MG63 (cell line): ENCODE measurements around the gene TCN1. TPM values are rescaled to one million over a fixed set of nuclear protein-coding genes. Genes with fewer than 3 reads are reported as not detected.
"Not testable (repeated sequence)": the region's sequence is repeated elsewhere in the genome, so short reads cannot be mapped to it uniquely, and the experiment has no call there.

Experiments
- DNase-seq: peaks from one replicate; pipeline ENCODE4 v3.0.0-alpha.2; 2020
- H3K27me3 ChIP-seq: fragments of 250-450 bp; sonication (Bioruptor Pico); 2 replicates; pipeline ENCODE4 v1.5.1; 2020; ENCODE audit warnings: mild to moderate bottlenecking, moderate library complexity
- H3K36me3 ChIP-seq: fragments of 250-450 bp; sonication (Bioruptor Pico); 2 replicates; pipeline ENCODE4 v1.5.1; 2020; ENCODE audit warnings: mild to moderate bottlenecking, moderate library complexity
- H3K4me3 ChIP-seq: fragments of 250-450 bp; sonication (Bioruptor Pico); 2 replicates; pipeline ENCODE4 v1.5.1; 2020; ENCODE audit warnings: mild to moderate bottlenecking, moderate library complexity
- H3K9me3 ChIP-seq: fragments of 250-450 bp; sonication (Bioruptor Pico); 2 replicates; pipeline ENCODE4 v1.5.1; 2020; ENCODE audit warnings: mild to moderate bottlenecking, moderate library complexity
- total RNA-seq: library from RNA; depleted of rRNA; stranded (reverse); fragments of >200 nt; shearing (Covaris generic); gene quantifications from 2 replicates; pipeline ENCODE4 v1.2.3, GENCODE V29; 2014; ENCODE audit warnings: low replicate concordance; rRNA removed

The TCN1 gene, protein sequence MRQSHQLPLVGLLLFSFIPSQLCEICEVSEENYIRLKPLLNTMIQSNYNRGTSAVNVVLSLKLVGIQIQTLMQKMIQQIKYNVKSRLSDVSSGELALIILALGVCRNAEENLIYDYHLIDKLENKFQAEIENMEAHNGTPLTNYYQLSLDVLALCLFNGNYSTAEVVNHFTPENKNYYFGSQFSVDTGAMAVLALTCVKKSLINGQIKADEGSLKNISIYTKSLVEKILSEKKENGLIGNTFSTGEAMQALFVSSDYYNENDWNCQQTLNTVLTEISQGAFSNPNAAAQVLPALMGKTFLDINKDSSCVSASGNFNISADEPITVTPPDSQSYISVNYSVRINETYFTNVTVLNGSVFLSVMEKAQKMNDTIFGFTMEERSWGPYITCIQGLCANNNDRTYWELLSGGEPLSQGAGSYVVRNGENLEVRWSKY
- not detected in 2 replicates for total RNA-seq

- H3K4me3 ChIP-seq: no peak within 1 kb of the TSS
- DNase-seq: no peak
- H3K36me3 ChIP-seq: no peaks in the 10 kb centered on the region
- H3K27me3 ChIP-seq: no peaks in the 10 kb centered on the region
- peaks cover 5% of the 10 kb centered on the region for H3K9me3 ChIP-seq
These were observed at the start of gene TCN1 for GRCh38 chr11:59866397-59866796. TSS of gene TCN1 (minus strand) at chr11:59866487. CDS start at chr11:59866470, 17 bp downstream.

DNA sequence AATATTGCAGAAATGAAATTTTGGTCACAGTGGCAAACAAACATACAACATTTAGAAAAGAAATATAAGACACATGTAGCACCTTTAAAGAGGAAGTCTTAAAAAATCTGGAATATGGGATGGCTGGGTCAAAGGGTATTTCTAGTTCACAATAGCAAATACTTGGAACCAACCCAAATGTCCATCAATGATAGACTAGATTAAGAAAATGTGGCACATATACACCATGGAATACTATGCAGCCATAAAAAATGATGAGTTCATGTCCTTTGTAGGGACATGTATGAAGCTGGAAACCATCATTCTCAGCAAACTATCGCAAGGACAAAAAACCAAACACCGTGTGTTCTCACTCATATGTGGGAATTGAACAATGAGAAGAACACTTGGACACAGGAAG is 37.3 kb upstream of the TCN1 start:
- not testable (repeated sequence) for DNase-seq, H3K9me3 ChIP-seq

GRCh38 chr11:59901306-59901705 is 35.0 kb upstream of the TCN1 start:
- H3K36me3 ChIP-seq: no peaks in the 10 kb centered on the region
- peak overlapping the region; percentile 19 for H3K4me3 ChIP-seq
- DNase-seq: peak; percentile 73
- no peaks in the 10 kb centered on the region for H3K9me3 ChIP-seq
- no peaks in the 10 kb centered on the region for H3K27me3 ChIP-seq

More for the DNA sequence above, 37.3 kb upstream of the TCN1 start:
- H3K27me3 ChIP-seq, H3K4me3 ChIP-seq, H3K36me3 ChIP-seq: not testable (repeated sequence)

DNA sequence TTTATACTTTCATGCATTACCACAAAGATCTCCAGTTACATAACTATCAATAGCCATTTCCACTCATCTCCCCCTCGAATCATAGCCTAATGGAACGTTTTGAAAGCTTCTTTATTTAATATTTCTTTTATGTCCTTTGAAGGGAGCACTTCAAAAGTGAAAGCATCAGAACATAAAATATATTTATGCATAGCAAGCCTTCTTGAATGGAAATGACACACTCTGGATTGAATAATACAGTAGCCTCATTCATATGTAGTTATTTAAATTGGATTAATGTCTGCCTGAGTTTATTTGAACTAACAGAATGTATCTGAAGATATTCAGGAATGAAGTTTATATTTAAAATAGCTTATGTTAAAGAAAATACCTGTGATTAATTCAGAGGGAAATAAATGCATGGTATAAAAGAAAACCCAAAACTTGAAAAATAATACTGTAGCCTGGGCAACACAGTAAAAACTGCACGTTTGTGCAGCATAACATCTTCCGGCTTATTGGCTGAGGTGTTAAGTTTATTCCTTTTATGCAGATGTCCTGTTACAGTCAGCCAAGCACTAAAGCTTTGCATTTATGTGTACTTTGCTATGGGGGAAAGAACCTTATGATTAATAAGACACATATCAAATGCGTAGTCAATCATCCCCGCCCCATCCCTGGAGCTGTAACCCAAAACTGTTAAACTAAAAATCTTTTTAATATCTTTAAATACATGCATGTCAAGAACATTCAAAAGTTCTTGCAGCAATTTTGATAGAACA is 34.3 kb upstream of the TCN1 start:
- Histone ChIP-seq H3K4me3 (no peak overlapping the region), H3K9me3 (no peaks in the 10 kb centered on the region), H3K36me3 (no peaks in the 10 kb centered on the region), H3K27me3 (no peaks in the 10 kb centered on the region)
- DNase-seq: no peak

DNA sequence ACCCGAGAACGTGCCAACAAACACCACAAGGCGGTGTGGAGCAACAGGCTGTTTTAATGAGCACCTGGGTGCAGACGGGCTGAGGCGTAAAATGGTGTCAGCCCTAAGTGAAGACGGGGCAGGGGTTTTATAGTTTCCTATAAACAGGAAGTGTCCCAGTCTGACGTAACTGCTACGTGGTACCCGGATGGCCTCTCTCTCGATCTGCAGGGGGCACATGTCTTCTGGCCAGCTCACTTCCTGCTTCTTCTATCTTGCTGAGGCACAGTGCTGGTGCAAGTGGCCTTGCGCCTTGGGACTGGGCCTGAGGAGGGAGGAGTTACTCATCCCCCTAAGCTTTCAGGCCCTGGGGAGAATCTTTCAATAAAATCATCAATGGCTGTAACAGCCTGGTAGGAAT is 33.2 kb upstream of the TCN1 start:
- DNase-seq: peak; percentile 36
- Histone ChIP-seq H3K4me3 (no peak overlapping the region), H3K36me3 (no peaks in the 10 kb centered on the region), H3K9me3 (no peaks in the 10 kb centered on the region), H3K27me3 (no peaks in the 10 kb centered on the region)

DNA sequence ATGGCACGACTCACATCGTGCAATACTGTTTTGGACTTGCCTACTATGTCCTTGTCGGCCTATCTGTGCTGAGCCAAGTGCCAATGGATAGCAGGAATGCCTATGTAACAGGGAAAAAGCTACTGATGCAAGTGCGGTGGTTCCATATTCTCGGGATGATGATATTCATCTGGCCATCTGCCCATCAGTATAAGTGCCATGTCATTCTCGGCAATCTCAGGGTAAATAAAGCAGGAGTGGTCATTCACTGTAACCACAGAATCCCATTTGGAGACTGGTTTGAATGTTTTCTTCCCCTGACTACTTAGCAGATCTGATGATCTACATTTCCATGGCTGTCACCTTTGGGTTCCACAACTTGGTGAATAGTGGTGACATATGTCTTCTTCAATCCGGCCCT is 32.4 kb upstream of the TCN1 start:
- no peaks in the 10 kb centered on the region for H3K9me3 ChIP-seq
- no peaks in the 10 kb centered on the region for H3K36me3 ChIP-seq
- no peak overlapping the region for H3K4me3 ChIP-seq
- no peaks in the 10 kb centered on the region for H3K27me3 ChIP-seq
- no peak for DNase-seq

GRCh38 chr11:59898046-59898445 is 31.8 kb upstream of the TCN1 start:
- no peak for DNase-seq
- H3K9me3 ChIP-seq: no peaks in the 10 kb centered on the region
- H3K36me3 ChIP-seq: no peaks in the 10 kb centered on the region
- no peaks in the 10 kb centered on the region for H3K27me3 ChIP-seq
- no peak overlapping the region for H3K4me3 ChIP-seq

GRCh38 chr11:59894616-59895015 is 28.3 kb upstream of the TCN1 start:
- no peak for DNase-seq
- no peaks in the 10 kb centered on the region for H3K36me3 ChIP-seq
- H3K4me3 ChIP-seq: no peak overlapping the region
- H3K9me3 ChIP-seq: peaks cover 2% of the 10 kb centered on the region
- no peaks in the 10 kb centered on the region for H3K27me3 ChIP-seq

DNA sequence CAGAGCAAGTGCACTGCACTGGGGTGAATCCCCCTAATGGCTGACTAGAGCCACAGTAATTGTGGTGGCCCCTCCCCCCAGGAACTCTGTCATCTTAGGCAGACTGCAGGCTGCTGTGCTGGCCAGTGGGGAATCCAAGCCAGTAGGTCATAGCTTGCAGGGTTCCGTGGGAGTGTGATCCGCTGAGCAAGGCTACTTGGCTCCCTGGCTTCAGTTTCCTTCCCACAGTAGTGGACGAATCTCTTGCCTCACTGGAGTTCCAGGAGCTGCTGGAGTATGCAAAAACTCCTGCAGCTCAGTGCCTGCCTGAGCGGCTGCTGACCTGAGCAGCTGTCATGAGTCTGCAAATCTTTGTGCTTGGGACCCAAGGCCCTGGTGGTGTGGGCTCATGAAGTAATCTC is 25.5 kb upstream of the TCN1 start:
- DNase-seq: peak; percentile 17
- no peaks in the 10 kb centered on the region for H3K36me3 ChIP-seq
- no peaks in the 10 kb centered on the region for H3K27me3 ChIP-seq
- H3K9me3 ChIP-seq: peaks cover 5% of the 10 kb centered on the region
- H3K4me3 ChIP-seq: no peak overlapping the region

DNA sequence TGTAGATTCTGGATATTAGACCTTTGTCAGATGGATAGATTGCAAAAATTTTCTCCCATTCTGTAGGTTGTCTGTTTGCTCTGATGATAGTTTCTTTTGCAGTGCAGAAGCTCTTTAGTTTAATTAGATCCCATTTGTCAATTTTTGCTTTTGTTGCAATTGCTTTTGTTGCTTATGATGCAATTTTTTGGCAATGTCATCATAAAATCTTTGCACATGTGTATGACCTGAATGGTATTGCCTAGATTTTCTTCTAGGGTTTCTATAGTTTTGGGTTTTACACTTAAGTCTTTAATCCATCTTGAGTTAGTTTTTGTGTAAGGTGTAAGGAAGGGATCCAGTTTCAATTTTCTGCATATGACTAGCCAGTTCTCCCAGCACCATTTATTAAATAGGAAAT is 20.9 kb upstream of the TCN1 start:
- not testable (repeated sequence) for H3K4me3 ChIP-seq, H3K9me3 ChIP-seq

DNA sequence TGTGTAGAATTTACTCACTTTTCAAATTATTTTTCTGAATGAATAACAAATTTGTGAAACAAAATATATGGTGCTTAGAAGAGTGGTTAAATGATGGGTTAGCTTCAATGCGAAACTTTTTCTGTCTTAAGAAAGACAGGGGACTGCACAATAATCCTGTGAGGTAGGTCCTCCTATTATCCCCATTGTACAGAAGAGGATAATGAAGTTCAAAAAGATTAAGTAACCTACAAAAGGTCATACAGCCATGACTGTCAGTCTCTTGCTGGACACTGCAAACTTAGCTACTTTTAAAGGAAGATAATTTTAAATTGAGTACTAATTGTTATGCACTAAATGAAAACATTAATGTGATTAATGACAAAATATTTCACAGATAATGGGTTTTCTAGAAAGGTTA is 17.3 kb upstream of the TCN1 start:
- Histone ChIP-seq H3K27me3 (no peaks in the 10 kb centered on the region), H3K9me3 (no peaks in the 10 kb centered on the region), H3K4me3 (no peak overlapping the region), H3K36me3 (no peaks in the 10 kb centered on the region)
- no peak for DNase-seq

More for the DNA sequence above, 20.9 kb upstream of the TCN1 start:
- not testable (repeated sequence) for H3K36me3 ChIP-seq, H3K27me3 ChIP-seq, DNase-seq

- H3K4me3 ChIP-seq: no peak overlapping the region
- H3K27me3 ChIP-seq: no peaks in the 10 kb centered on the region
- DNase-seq: no peak
- no peaks in the 10 kb centered on the region for H3K9me3 ChIP-seq
- H3K36me3 ChIP-seq: no peaks in the 10 kb centered on the region
These were observed 13.3 kb upstream of the TCN1 start for GRCh38 chr11:59879567-59879966.

DNA sequence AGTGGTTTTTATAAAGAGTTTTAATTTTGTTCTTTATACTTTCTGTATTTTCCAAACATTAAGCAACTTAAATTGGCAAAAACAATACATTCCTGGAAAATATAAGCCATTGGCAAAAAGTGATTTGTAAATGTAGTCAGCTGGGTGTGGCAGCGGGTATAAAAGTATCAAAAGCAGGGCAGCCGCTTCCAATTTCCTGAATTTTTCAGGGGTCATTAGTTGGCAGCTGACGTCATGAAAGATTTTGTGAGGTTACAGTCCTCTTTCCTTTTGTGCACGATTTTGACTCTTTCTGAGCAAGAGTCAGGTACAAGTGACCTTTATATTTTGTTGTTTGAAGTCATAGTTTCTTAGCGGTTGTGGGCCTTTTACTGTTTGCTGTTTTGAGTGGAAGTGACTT is 12.3 kb upstream of the TCN1 start, which contains the start of gene OOSP3:
TSS of gene OOSP3 (plus strand) at position 208 of the 400 bp plus-strand sequence. CDS start at position 235, 27 bp downstream.
- DNase-seq: no peak
- Histone ChIP-seq H3K27me3 (no peaks in the 10 kb centered on the region), H3K9me3 (no peaks in the 10 kb centered on the region), H3K4me3 (no peak within 1 kb of the TSS), H3K36me3 (no peaks in the 10 kb centered on the region)

DNA sequence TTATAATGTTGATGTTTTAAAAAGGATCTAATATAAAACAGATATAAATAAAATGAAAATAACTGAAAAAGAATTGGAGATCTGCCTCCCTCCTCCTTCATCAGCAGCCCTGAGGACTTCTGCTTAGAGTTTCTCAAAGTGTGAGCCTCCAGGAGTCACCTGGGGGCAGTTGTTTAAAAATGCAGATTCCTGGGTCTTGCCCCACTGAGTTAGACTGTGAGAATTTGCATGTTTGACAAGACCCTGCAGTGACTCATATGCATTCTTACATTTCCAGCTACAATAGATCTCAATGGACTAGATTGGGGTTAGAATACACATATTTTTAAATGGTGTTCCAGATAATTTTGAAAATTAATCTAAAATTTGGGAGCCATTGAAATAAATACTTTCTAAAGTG is 11.5 kb upstream of the TCN1 start:
- DNase-seq: no peak
- Histone ChIP-seq H3K9me3 (no peaks in the 10 kb centered on the region), H3K4me3 (no peak overlapping the region), H3K36me3 (no peaks in the 10 kb centered on the region), H3K27me3 (no peaks in the 10 kb centered on the region)

- Histone ChIP-seq H3K27me3 (no peaks in the 10 kb centered on the region), H3K36me3 (no peaks in the 10 kb centered on the region), H3K4me3 (no peak overlapping the region), H3K9me3 (no peaks in the 10 kb centered on the region)
- no peak for DNase-seq
These were observed 11.0 kb upstream of the TCN1 start for GRCh38 chr11:59877325-59877724.

GRCh38 chr11:59875856-59876519 is 9.7 kb upstream of the TCN1 start:
- no peaks in the 10 kb centered on the region for H3K9me3 ChIP-seq
- no peaks in the 10 kb centered on the region for H3K27me3 ChIP-seq

DNA sequence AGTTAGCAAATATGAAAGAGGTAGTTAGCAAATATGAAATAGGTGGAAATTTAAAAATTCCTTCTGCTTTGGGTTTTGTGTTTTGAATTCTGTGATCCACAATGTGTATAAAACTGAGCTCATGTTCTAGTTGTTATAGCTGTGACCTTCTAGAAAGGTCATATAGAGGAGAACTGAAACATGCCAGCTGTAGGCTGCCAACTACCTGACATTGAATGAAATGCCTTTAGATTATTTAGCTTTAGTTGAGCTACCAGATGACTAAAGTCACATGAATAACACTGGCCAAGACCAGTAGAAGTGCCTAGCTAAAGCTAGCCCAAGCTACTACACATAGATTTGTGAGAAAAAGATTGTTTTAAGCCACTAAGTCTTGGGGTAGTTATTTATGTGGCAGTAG is 5.8 kb upstream of the TCN1 start:
- DNase-seq: no peak
- H3K4me3 ChIP-seq: no peak overlapping the region
- no peaks in the 10 kb centered on the region for H3K27me3 ChIP-seq
- peaks cover 5% of the 10 kb centered on the region for H3K9me3 ChIP-seq
- no peaks in the 10 kb centered on the region for H3K36me3 ChIP-seq

More at GRCh38 chr11:59875856-59876519, 9.7 kb upstream of the TCN1 start:
- no peak for DNase-seq
- Histone ChIP-seq H3K36me3 (no peaks in the 10 kb centered on the region), H3K4me3 (no peak overlapping the region)
